K562 (cell line): ENCODE data around the gene SLC4A2. TPM values are rescaled to one million over a fixed set of nuclear protein-coding genes. Genes with fewer than 3 reads are reported as not detected.

Experiments used
- ATAC-seq: fragments of 200-7000 bp; cut with Tn5 transposase; 3 replicates; pipeline ENCODE4 v1.9.1; 2020; ENCODE audit warnings: moderate library complexity
- BruUV-seq: library from RNA; stranded (reverse); fragments of 400-500 nt; replicated peaks from 2 replicates; lab custom pipeline; 2021; lab: Mats Ljungman, UMichigan
- CTCF ChIA-PET: fragments of 300-600 bp; formaldehyde crosslinking; extraction: SDS; loops from one replicate; lab custom pipeline; 2021; ENCODE audit warnings: low intra/inter-chr PET ratio; lab: Yijun Ruan, JAX
- POLR2A ChIA-PET: fragments of 300-600, 350-650 bp; sonication (Branson Sonifier 250); formaldehyde crosslinking; extraction: SDS; loops from one replicate; lab custom pipeline; 2021; ENCODE audit warnings: antibody characterized with exemption, inconsistent platforms; lab: Yijun Ruan, JAX
- DNase-seq, 4 experiments: peaks; one replicate each; pipeline versions ENCODE4 v3.0.0 to v3.0.0-alpha.2; 2011 to 2018; ENCODE audit warnings: low spot score in 3 of 4, mixed read lengths in 3 of 4; ENCODE audit errors: extremely low read depth in 1 of 4
- FAIRE-seq: peaks from 2 replicates; lab custom pipeline; 2011; peaks lifted over from hg19 to GRCh38; lab: Jason Lieb, UNC
- H2AFZ ChIP-seq: 2 replicates; pipeline ENCODE4 v1.6.0; 2011; ENCODE audit warnings: low read depth, low read length, control low read depth, inconsistent platforms
- H3K27ac ChIP-seq: fragments of 200-600 bp; 3 replicates; pipeline ENCODE4 v1.8.0; 2011; ENCODE audit warnings: low read depth, mild to moderate bottlenecking, control low read depth, inconsistent platforms, low read length, moderate library complexity, mixed read lengths; ENCODE audit errors: extremely low read depth
- H3K27me3 ChIP-seq, 2 experiments: fragments of 300-600 bp in 1 of 2; 2 replicates in 1 of 2; 3 replicates in 1 of 2; pipeline versions ENCODE4 v1.6.0 to v1.8.0; 2011; ENCODE audit warnings: inconsistent platforms in 2 of 2, low read length in 2 of 2, mild to moderate bottlenecking in 1 of 2, mixed read lengths in 1 of 2, moderate library complexity in 1 of 2; ENCODE audit not compliant: control insufficient read depth in 2 of 2, insufficient read depth in 2 of 2
- H3K36me3 ChIP-seq: fragments of 300-600 bp; 3 replicates; pipeline ENCODE4 v1.8.0; 2011; ENCODE audit warnings: mild to moderate bottlenecking, low read length, inconsistent platforms; ENCODE audit not compliant: control insufficient read depth, insufficient read depth
- H3K4me1 ChIP-seq, 2 experiments: fragments of 200-600 bp in 1 of 2; replicated peaks in 1 of 2; 2 replicates in 1 of 2; 3 replicates in 1 of 2; pipeline versions ENCODE4 v1.5.1 to v1.8.0; 2011; ENCODE audit warnings: inconsistent platforms in 2 of 2, low read length in 2 of 2, mild to moderate bottlenecking in 1 of 2, mixed read lengths in 1 of 2, moderate library complexity in 1 of 2; ENCODE audit not compliant: control insufficient read depth in 2 of 2, insufficient read depth in 2 of 2
- H3K4me2 ChIP-seq: 2 replicates; pipeline ENCODE4 v1.6.1; 2011; ENCODE audit warnings: low read length, control low read depth, inconsistent platforms, mixed read lengths; ENCODE audit not compliant: insufficient read depth
- H3K4me3 ChIP-seq: fragments of 200-600 bp; sonication (generic), shearing (Covaris generic); 2 replicates; pipeline ENCODE4 v1.5.1; 2016; ENCODE audit warnings: control low read depth, inconsistent platforms
- H3K79me2 ChIP-seq: fragments of 200-600 bp; 3 replicates; pipeline ENCODE4 v1.8.0; 2011; ENCODE audit warnings: low read length, inconsistent platforms; ENCODE audit not compliant: control insufficient read depth, insufficient read depth
- H3K9ac ChIP-seq, 2 experiments: 2 replicates each; pipeline versions ENCODE4 v1.6.0 to v1.6.1; 2011; ENCODE audit warnings: low read depth in 2 of 2, low read length in 2 of 2, control low read depth in 1 of 2, inconsistent platforms in 1 of 2, mild to moderate bottlenecking in 1 of 2, mixed read lengths in 1 of 2; ENCODE audit not compliant: insufficient read depth in 1 of 2
- H3K9me1 ChIP-seq: one replicate; pipeline ENCODE4 v1.6.0; 2011; ENCODE audit warnings: inconsistent platforms, mild to moderate bottlenecking, low read length, moderate library complexity; ENCODE audit not compliant: control insufficient read depth, insufficient read depth
- H3K9me3 ChIP-seq: replicated peaks from 2 replicates; pipeline ENCODE4 v1.5.1; 2011; ENCODE audit warnings: low read depth, low read length, inconsistent platforms; ENCODE audit not compliant: control insufficient read depth, insufficient read depth
- H4K20me1 ChIP-seq: replicated peaks from 2 replicates; pipeline ENCODE4 v1.6.1; 2011; ENCODE audit warnings: low read length, inconsistent platforms, mixed read lengths; ENCODE audit not compliant: control insufficient read depth, insufficient read depth
- CCAR2 ChIP-seq: fragments of 200-400 bp; formaldehyde crosslinking; IDR thresholded peaks from 2 replicates; pipeline ENCODE4 v1.6.1; 2017; ENCODE audit warnings: mild to moderate bottlenecking, low read depth, low read length
- GATA2 ChIP-seq: sonication (generic); formaldehyde crosslinking; IDR thresholded peaks from 2 replicates; pipeline ENCODE4 v1.4.0; 2020; ENCODE audit warnings: mild to moderate bottlenecking, missing genetic modification reagents
- JUN ChIP-seq, 2 experiments: sonication (generic) in 1 of 2; formaldehyde crosslinking in 1 of 2; IDR thresholded peaks; 2 replicates each; pipeline versions ENCODE4 v1.6.1 to v1.8.0; 2012 to 2022; ENCODE audit warnings: borderline replicate concordance in 2 of 2, mild to moderate bottlenecking in 2 of 2, improper control_type of control experiment in 1 of 2, low read depth in 1 of 2, low read length in 1 of 2, missing genetic modification reagents in 1 of 2
- POLR2B ChIP-seq: fragments of 450-650 bp; IDR thresholded peaks from 2 replicates; pipeline ENCODE4 v1.6.1; 2018; ENCODE audit warnings: low read depth; ENCODE audit not compliant: partially characterized antibody
- SNIP1 ChIP-seq: fragments of 450-650 bp; IDR thresholded peaks from 2 replicates; pipeline ENCODE4 v1.7.1; 2017; ENCODE audit warnings: low read depth, mild to moderate bottlenecking
- TCF7 ChIP-seq: sonication (generic); IDR thresholded peaks from 2 replicates; pipeline ENCODE4 v1.6.1; 2016; ENCODE audit warnings: antibody characterized with exemption, borderline replicate concordance
- U2AF1 ChIP-seq: fragments of 200-400 bp; formaldehyde crosslinking; optimal IDR thresholded peaks from 2 replicates; pipeline ENCODE3; 2017; ENCODE audit warnings: mild to moderate bottlenecking, low read depth, low read length, moderate library complexity
- ZNF23 ChIP-seq: fragments of 250-450 bp; sonication (Bioruptor Pico); IDR thresholded peaks from 2 replicates; pipeline ENCODE4 v1.4.0; 2020; ENCODE audit warnings: mild to moderate bottlenecking
- ZSCAN29 ChIP-seq: fragments of 450-650 bp; IDR thresholded peaks from 2 replicates; pipeline ENCODE4 v1.6.1; 2017
- WGBS: fragments of 100-300 bp; shearing (Covaris generic); methylation state at CpG from one replicate; pipeline ENCODE4 v1.1.6; 2016; ENCODE audit warnings: low coverage, mixed read lengths; ENCODE audit not compliant: insufficient coverage; ENCODE audit errors: missing lambda C conversion rate; 5-methylcytosine and 5-hydroxymethylcytosine counted together
- in situ Hi-C: fragments of 300-500 bp; cut with MboI; formaldehyde crosslinking; loops from 4 replicates; pipeline ENCODE4 v1.15.0; 2018; ENCODE audit warnings: inconsistent platforms, mixed read lengths
- intact Hi-C: fragments of 100-400 bp; cut with micrococcal nuclease; formaldehyde crosslinking; loops from 2 replicates; pipeline ENCODE4 v1.14.2; 2022
- polyA plus RNA-seq, 8 experiments: library from polyadenylated mRNA; depleted of rRNA in 4 of 8; stranded (reverse) in 5 of 8; unstranded in 3 of 8; fragments of >200 nt; fragmentation: Nextera tagmentation in 2 of 8; fragmentation: Illumina TruSeq in 1 of 8; extraction: Ambion mirVana in 2 of 8; extraction: Trizol in 1 of 8; gene quantifications; 2 replicates each; pipeline versions ENCODE4 v1.2.1 to v1.2.3, GENCODE V29; 2011 to 2014; ENCODE audit warnings: inconsistent platforms in 1 of 8, missing spikeins in 1 of 8
- total RNA-seq, 7 experiments: library from RNA; depleted of rRNA in 6 of 7; stranded (reverse); fragments of >200 nt in 6 of 7; fragmentation: Illumina TruSeq in 2 of 7; extraction: Trizol in 2 of 7; gene quantifications; 2 replicates each; pipeline versions ENCODE4 v1.2.1 to v1.2.3, GENCODE V29; 2011 to 2021; ENCODE audit warnings: low replicate concordance in 1 of 7
- TF ChIP-seq, protein P1 (sequence below): fragments of 250-450 bp; sonication (Bioruptor Pico); IDR thresholded peaks from 2 replicates; pipeline ENCODE4 v1.5.0; 2020; ENCODE audit warnings: mild to moderate bottlenecking, borderline replicate concordance
- TF ChIP-seq, protein P2 (sequence below), 2 experiments: fragments of 450-650 bp in 1 of 2; sonication (generic) in 1 of 2; formaldehyde crosslinking in 1 of 2; IDR thresholded peaks in 1 of 2; conservative IDR thresholded peaks in 1 of 2; 2 replicates each; pipeline versions ENCODE4 v1.6.1 to v1.8.1; 2016 to 2023; ENCODE audit warnings: mild to moderate bottlenecking in 2 of 2, moderate library complexity in 2 of 2, inconsistent platforms in 1 of 2, missing genetic modification reagents in 1 of 2
- TF ChIP-seq, protein P3 (sequence below): fragments of 450-650 bp; IDR thresholded peaks from 2 replicates; pipeline ENCODE4 v1.6.1; 2016; ENCODE audit warnings: antibody characterized with exemption
- TF ChIP-seq, protein P4 (sequence below): fragments of 250-450 bp; sonication (Bioruptor Pico); IDR thresholded peaks from 2 replicates; pipeline ENCODE4 v1.5.0; 2021; ENCODE audit warnings: mild to moderate bottlenecking, borderline replicate concordance

Gene SLC4A2
- total and polyA plus RNA-seq, 9 of the 15 experiments (the other 6 are each of a cell fraction or from before 2014, with no cell fraction given): 11.4 to 375 (median 130) TPM

DNA sequence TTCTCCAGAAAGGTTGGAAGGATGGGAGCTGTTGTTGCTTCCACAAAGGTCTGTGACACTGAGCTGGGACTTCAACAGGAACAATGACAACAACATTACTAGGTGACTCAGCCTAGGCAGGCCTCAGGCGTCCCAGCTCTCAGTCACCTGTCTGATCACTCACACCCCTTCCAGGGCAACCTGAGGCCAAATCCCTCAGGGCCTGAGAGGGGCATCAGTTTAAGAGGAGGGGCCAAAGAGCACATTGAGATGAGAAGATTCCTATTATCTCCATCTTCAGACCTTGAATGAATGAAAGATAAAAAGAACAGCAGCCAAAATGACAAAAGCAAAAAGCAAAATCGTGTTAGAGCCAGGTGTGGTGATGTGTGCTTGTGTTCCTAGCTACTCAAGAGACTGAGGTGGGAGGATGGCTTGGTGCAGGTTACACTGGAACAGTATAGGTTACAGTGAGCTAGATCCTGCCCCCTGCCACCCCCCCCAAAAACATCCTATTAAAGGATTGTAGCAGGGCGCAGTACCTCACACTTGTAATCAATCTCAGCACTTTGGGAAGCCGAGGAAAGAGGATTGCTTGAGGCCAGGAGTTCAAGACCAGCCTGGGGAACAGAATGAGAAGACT lies 34.8 kb upstream of the SLC4A2 start, which contains the start of gene ATG9B:
Gene ATG9B (minus strand): TSS at position 60 of the 622 bp plus-strand sequence. CDS start 71 bp downstream, outside the sequence.
- no peak for ATAC-seq
- intact Hi-C loops (no loop called here), in situ Hi-C loops (no loop called here)
- peak in 1 of 4 experiments; percentile 61 for DNase-seq
- Histone ChIP-seq H3K9ac (peak within 1 kb of the TSS in 1 of 2 experiments; percentile 56; a peak in 2 of 4 replicates), H3K79me2 (peaks cover 9% of the 10 kb centered on the region; the same call in 2 of the 3 replicates), H3K4me1 (peaks cover 39 to 61% of the 10 kb centered on the region in 2 experiments), H3K4me2 (no peak within 1 kb of the TSS), H3K27ac (no peak within 1 kb of the TSS), H3K4me3 (no peak within 1 kb of the TSS), H3K9me3 (no peaks in the 10 kb centered on the region), H4K20me1 (no peaks in the 10 kb centered on the region), H3K27me3 (no peaks in the 10 kb centered on the region), H3K36me3 (peaks cover under 1% of the 10 kb centered on the region; the same call in 1 of the 3 replicates), H3K9me1 (no peaks in the 10 kb centered on the region), H2AFZ (peak within 1 kb of the TSS; percentile 30; the same call in 1 of the 2 replicates)
- FAIRE-seq: no peak
- ChIA-PET CTCF (no interaction called here), POLR2A (interaction anchor here (0.9 to 14.3 kb wide), 4 partner anchors 10 to 71 kb away, joined by 3 to 146 read pairs (median 4); no protein-coding TSS in a partner anchor)
- 42% methylated on average over 4 of the region's 4 CpGs for WGBS
- no TSS peak for BruUV-seq
- no peak for TF ChIP-seq TCF7
- no peak for TF ChIP-seq POLR2B
- TF ChIP-seq U2AF1: no peak
- TF ChIP-seq GATA2 (CRISPR knock-in tag): no peak
- TF ChIP-seq, protein P1, sequence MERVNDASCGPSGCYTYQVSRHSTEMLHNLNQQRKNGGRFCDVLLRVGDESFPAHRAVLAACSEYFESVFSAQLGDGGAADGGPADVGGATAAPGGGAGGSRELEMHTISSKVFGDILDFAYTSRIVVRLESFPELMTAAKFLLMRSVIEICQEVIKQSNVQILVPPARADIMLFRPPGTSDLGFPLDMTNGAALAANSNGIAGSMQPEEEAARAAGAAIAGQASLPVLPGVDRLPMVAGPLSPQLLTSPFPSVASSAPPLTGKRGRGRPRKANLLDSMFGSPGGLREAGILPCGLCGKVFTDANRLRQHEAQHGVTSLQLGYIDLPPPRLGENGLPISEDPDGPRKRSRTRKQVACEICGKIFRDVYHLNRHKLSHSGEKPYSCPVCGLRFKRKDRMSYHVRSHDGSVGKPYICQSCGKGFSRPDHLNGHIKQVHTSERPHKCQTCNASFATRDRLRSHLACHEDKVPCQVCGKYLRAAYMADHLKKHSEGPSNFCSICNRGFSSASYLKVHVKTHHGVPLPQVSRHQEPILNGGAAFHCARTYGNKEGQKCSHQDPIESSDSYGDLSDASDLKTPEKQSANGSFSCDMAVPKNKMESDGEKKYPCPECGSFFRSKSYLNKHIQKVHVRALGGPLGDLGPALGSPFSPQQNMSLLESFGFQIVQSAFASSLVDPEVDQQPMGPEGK: no peak
- TF ChIP-seq ZSCAN29: no peak
- TF ChIP-seq, protein P2, sequence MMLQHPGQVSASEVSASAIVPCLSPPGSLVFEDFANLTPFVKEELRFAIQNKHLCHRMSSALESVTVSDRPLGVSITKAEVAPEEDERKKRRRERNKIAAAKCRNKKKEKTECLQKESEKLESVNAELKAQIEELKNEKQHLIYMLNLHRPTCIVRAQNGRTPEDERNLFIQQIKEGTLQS (IDR thresholded peaks at IDR 0.05): peak; percentile 57; the same call in 1 of the 2 replicates
- TF ChIP-seq, protein P2 (CRISPR knock-in tag; conservative IDR thresholded peaks at IDR 0.05): no peak
- TF ChIP-seq SNIP1: no peak
- TF ChIP-seq, protein P3, sequence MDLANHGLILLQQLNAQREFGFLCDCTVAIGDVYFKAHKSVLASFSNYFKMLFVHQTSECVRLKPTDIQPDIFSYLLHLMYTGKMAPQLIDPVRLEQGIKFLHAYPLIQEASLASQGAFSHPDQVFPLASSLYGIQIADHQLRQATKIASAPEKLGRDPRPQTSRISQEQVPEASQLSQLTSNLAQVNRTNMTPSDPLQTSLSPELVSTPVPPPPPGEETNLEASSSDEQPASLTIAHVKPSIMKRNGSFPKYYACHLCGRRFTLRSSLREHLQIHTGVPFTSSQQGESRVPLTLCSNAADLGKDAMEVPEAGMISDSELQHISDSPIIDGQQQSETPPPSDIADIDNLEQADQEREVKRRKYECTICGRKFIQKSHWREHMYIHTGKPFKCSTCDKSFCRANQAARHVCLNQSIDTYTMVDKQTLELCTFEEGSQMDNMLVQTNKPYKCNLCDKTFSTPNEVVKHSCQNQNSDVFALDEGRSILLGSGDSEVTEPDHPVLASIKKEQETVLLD: no peak
- TF ChIP-seq JUN (IDR thresholded peaks at IDR 0.05; ENCODE audit: borderline replicate concordance, low read depth, low read length): 0 out of 2 replicates have a peak, but pooled peaks have one; percentile 10
- no peak for TF ChIP-seq JUN (CRISPR knock-in tag; IDR thresholded peaks at IDR 0.05; ENCODE audit: borderline replicate concordance)
- TF ChIP-seq ZNF23 (CRISPR knock-in tag): no peak
- no peak for TF ChIP-seq CCAR2
- TF ChIP-seq, protein P4, sequence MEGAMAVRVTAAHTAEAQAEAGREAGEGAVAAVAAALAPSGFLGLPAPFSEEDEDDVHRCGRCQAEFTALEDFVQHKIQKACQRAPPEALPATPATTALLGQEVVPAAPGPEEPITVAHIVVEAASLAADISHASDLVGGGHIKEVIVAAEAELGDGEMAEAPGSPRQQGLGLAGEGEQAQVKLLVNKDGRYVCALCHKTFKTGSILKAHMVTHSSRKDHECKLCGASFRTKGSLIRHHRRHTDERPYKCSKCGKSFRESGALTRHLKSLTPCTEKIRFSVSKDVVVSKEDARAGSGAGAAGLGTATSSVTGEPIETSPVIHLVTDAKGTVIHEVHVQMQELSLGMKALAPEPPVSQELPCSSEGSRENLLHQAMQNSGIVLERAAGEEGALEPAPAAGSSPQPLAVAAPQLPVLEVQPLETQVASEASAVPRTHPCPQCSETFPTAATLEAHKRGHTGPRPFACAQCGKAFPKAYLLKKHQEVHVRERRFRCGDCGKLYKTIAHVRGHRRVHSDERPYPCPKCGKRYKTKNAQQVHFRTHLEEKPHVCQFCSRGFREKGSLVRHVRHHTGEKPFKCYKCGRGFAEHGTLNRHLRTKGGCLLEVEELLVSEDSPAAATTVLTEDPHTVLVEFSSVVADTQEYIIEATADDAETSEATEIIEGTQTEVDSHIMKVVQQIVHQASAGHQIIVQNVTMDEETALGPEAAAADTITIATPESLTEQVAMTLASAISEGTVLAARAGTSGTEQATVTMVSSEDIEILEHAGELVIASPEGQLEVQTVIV (CRISPR knock-in tag): no peak
